CD4-positive, alpha-beta T cell (primary cell): ENCODE results near the gene RANGRF. TPM values are rescaled to one million over a fixed set of nuclear protein-coding genes. Genes with fewer than 3 reads are reported as not detected.

Source experiments
- ATAC-seq: fragments of 200-7000 bp; cut with Tn5 transposase; one replicate; pipeline ENCODE4 v1.10.0; 2022; ENCODE audit warnings: mild to moderate bottlenecking; ENCODE audit not compliant: poor library complexity
- CTCF ChIA-PET: fragments of 350-600 bp; sonication (Branson Sonifier 250); formaldehyde crosslinking; loops from one replicate; lab custom pipeline; 2021; ENCODE audit warnings: antibody characterized with exemption, inconsistent platforms; lab: Charles Lee
- POLR2A ChIA-PET: fragments of 350-600 bp; sonication (Branson Sonifier 250); formaldehyde crosslinking; loops from one replicate; lab custom pipeline; 2021; ENCODE audit warnings: antibody characterized with exemption, inconsistent platforms; lab: Charles Lee
- DNase-seq, 14 experiments: peaks; one replicate each; pipeline ENCODE4 v3.0.0-alpha.2; 2013 to 2020; ENCODE audit warnings: mixed read lengths in 2 of 14
- H3K27ac ChIP-seq, 2 donors: one replicate each; pipeline versions ENCODE4 v1.5.1 to v1.7.0; 2013; ENCODE audit warnings: low read length in 2 of 2, low read depth in 1 of 2, mild to moderate bottlenecking in 1 of 2
- H3K27me3 ChIP-seq, 2 experiments: 1 replicate in 1 of 2; 2 replicates in 1 of 2; pipeline versions ENCODE4 v1.6.1 to v1.7.0; 2013; ENCODE audit warnings: low read length in 2 of 2, control low read depth in 1 of 2, mild to moderate bottlenecking in 1 of 2, moderate library complexity in 1 of 2; ENCODE audit not compliant: insufficient read depth in 2 of 2, control insufficient read depth in 1 of 2
- H3K36me3 ChIP-seq: one replicate; pipeline ENCODE4 v1.6.1; 2013; ENCODE audit warnings: low read length, control low read depth; ENCODE audit not compliant: insufficient read depth
- H3K4me1 ChIP-seq: one replicate; pipeline ENCODE4 v1.6.1; 2013; ENCODE audit warnings: low read length, control low read depth; ENCODE audit not compliant: insufficient read depth
- H3K4me3 ChIP-seq: one replicate; pipeline ENCODE4 v1.5.1; 2013; ENCODE audit warnings: mild to moderate bottlenecking, low read length, moderate library complexity
- H3K9me3 ChIP-seq, 2 experiments: 1 replicate in 1 of 2; 2 replicates in 1 of 2; pipeline versions ENCODE4 v1.6.1 to v1.7.0; 2013; ENCODE audit warnings: low read length in 2 of 2, mild to moderate bottlenecking in 2 of 2, control low read depth in 1 of 2, moderate library complexity in 1 of 2; ENCODE audit not compliant: control insufficient read depth in 1 of 2, insufficient read depth in 1 of 2
- H3K27ac Mint-ChIP-seq: one replicate; pipeline ENCODE4 v1.8.0; 2020; ENCODE audit warnings: mixed read lengths
- H3K27me3 Mint-ChIP-seq: one replicate; pipeline ENCODE4 v1.8.0; 2021; ENCODE audit warnings: mixed read lengths
- H3K36me3 Mint-ChIP-seq: one replicate; pipeline ENCODE4 v1.8.0; 2021; ENCODE audit warnings: low read depth, mixed read lengths
- H3K4me1 Mint-ChIP-seq: one replicate; pipeline ENCODE4 v1.8.0; 2021; ENCODE audit warnings: low read depth, mixed read lengths
- H3K4me3 Mint-ChIP-seq: one replicate; pipeline ENCODE4 v1.8.0; 2020; ENCODE audit warnings: mild to moderate bottlenecking, mixed read lengths
- H3K9me3 Mint-ChIP-seq: one replicate; pipeline ENCODE4 v1.8.0; 2020; ENCODE audit warnings: mixed read lengths
- intact Hi-C, 2 experiments: fragments of 100-400 bp; cut with DNase I in 1 of 2; cut with micrococcal nuclease in 1 of 2; formaldehyde crosslinking; loops; one replicate each; pipeline versions ENCODE4 v1.15.1 to v1.9.0; 2023 to 2025; cut with DNase I, micrococcal nuclease
- total RNA-seq, 174 experiments: library from RNA in 2 of 174; stranded (reverse) in 2 of 174; gene quantifications; one replicate each; pipeline ENCODE4 v1.2.3 and lab custom pipeline; 2021 to 2026
- TF ChIP-seq, protein P1 (sequence below): fragments of 200-600 bp; IDR thresholded peaks from one replicate; pipeline ENCODE4 v1.8.0; 2022; ENCODE audit warnings: antibody characterized with exemption, mild to moderate bottlenecking

RANGRF gene
- total RNA-seq, 2 experiments from 2014 or later: 23.1 to 24.6 TPM

- H3K36me3 Mint-ChIP-seq: peaks cover 61% of the 10 kb centered on the region
Observed at GRCh38 chr17:8264836-8265542, 23.5 kb upstream of the RANGRF start.

GRCh38 chr17:8266648-8267479, 21.6 kb upstream of the RANGRF start:
- H3K9me3 ChIP-seq: no peaks in the 10 kb centered on the region
- H3K4me1 ChIP-seq: no peaks in the 10 kb centered on the region
- no peak overlapping the region for H3K27ac ChIP-seq
- TF ChIP-seq, protein P1, sequence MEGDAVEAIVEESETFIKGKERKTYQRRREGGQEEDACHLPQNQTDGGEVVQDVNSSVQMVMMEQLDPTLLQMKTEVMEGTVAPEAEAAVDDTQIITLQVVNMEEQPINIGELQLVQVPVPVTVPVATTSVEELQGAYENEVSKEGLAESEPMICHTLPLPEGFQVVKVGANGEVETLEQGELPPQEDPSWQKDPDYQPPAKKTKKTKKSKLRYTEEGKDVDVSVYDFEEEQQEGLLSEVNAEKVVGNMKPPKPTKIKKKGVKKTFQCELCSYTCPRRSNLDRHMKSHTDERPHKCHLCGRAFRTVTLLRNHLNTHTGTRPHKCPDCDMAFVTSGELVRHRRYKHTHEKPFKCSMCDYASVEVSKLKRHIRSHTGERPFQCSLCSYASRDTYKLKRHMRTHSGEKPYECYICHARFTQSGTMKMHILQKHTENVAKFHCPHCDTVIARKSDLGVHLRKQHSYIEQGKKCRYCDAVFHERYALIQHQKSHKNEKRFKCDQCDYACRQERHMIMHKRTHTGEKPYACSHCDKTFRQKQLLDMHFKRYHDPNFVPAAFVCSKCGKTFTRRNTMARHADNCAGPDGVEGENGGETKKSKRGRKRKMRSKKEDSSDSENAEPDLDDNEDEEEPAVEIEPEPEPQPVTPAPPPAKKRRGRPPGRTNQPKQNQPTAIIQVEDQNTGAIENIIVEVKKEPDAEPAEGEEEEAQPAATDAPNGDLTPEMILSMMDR: no peak
- Mint-ChIP-seq H3K9me3 (no peaks in the 10 kb centered on the region), H3K36me3 (peaks cover 50% of the 10 kb centered on the region), H3K4me1 (no peaks in the 10 kb centered on the region), H3K27me3 (no peaks in the 10 kb centered on the region), H3K27ac (no peak overlapping the region), H3K4me3 (no peak overlapping the region)
- intact Hi-C loops: no loop called here
- H3K36me3 ChIP-seq: peaks cover 53% of the 10 kb centered on the region
- POLR2A ChIA-PET: no interaction called here
- no peak overlapping the region for H3K4me3 ChIP-seq
- DNase-seq: no peak
- CTCF ChIA-PET: no interaction called here
- ATAC-seq: no peak
- no peaks in the 10 kb centered on the region for H3K27me3 ChIP-seq

More at GRCh38 chr17:8264836-8265542, 23.5 kb upstream of the RANGRF start:
- H3K9me3 ChIP-seq: no peaks in the 10 kb centered on the region
- Mint-ChIP-seq H3K27ac (no peak overlapping the region), H3K27me3 (no peaks in the 10 kb centered on the region), H3K4me1 (no peaks in the 10 kb centered on the region), H3K9me3 (no peaks in the 10 kb centered on the region), H3K4me3 (no peak overlapping the region)
- intact Hi-C loops: no loop called here
- ChIA-PET CTCF (no interaction called here), POLR2A (interaction anchor here (1.2 kb wide), 1 partner anchor 31 kb away, joined by 3 read pairs; the partner anchor contains the start of gene SLC25A35)
- no peak overlapping the region for H3K4me3 ChIP-seq
- no peak overlapping the region for H3K27ac ChIP-seq
- peaks cover 58% of the 10 kb centered on the region for H3K36me3 ChIP-seq
- no peak for DNase-seq
- H3K27me3 ChIP-seq: no peaks in the 10 kb centered on the region
- ATAC-seq: no peak
- TF ChIP-seq, protein P1: no peak
- H3K4me1 ChIP-seq: no peaks in the 10 kb centered on the region

DNA sequence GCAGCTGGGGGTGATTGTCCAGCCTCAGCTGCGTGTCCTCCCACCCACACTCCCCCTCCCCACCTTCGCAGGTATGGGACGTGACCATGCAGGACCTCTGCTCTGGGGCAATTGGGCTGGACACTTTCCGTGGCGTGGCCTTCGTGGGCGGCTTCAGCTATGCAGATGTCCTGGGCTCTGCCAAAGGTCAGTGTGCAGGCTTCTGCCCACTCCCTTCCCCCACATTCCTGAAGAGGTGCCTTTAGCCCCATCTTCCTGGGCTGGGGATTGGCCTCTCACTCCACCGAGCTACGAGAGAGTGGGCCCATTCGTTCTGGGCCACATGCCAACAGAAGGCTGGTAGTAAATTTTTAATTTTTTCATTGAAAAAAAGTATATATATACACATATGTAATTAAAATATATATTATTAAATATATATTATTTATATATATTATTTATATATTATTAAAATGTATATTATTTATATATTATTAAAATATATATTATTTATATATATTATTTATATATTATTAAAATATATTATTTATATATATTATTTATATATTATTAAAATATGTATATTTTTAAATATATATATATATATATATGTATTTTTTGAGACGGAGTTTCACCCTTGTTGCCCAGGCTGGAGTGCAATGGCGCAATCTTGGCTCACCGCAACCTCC, 20.9 kb upstream of the RANGRF start:
- H3K9me3 Mint-ChIP-seq: no peaks in the 10 kb centered on the region
- TF ChIP-seq, protein P1: no peak
- intact Hi-C loops: no loop called here
- Histone ChIP-seq H3K27me3 (no peaks in the 10 kb centered on the region), H3K4me3 (no peak overlapping the region), H3K9me3 (no peaks in the 10 kb centered on the region), H3K36me3 (peaks cover 52% of the 10 kb centered on the region), H3K4me1 (no peaks in the 10 kb centered on the region), H3K27ac (no peak overlapping the region)
- no peak overlapping the region for H3K4me3 Mint-ChIP-seq
- no peak overlapping the region for H3K27ac Mint-ChIP-seq
- POLR2A ChIA-PET: interaction anchor here (1.2 kb wide), 1 partner anchor 18 kb away, joined by 5 read pairs; the partner anchor contains the start of gene PFAS
- DNase-seq (no peak), ATAC-seq (no peak)
- CTCF ChIA-PET: no interaction called here
- no peaks in the 10 kb centered on the region for H3K27me3 Mint-ChIP-seq
- H3K4me1 Mint-ChIP-seq: no peaks in the 10 kb centered on the region
- H3K36me3 Mint-ChIP-seq: peaks cover 44% of the 10 kb centered on the region
